DLD1 (cell line): ENCODE results near the gene LPAR2.
"Not testable (repeated sequence)": the region's sequence is repeated elsewhere in the genome, so short reads cannot be mapped to it uniquely, and the experiment has no call there.

Experiments used
- in situ Hi-C: cut with HindIII; loops from 2 replicates; pipeline ENCODE4 v1.10.0; 2017; ENCODE audit warnings: low sequenced_read_pairs

LPAR2 gene

DNA sequence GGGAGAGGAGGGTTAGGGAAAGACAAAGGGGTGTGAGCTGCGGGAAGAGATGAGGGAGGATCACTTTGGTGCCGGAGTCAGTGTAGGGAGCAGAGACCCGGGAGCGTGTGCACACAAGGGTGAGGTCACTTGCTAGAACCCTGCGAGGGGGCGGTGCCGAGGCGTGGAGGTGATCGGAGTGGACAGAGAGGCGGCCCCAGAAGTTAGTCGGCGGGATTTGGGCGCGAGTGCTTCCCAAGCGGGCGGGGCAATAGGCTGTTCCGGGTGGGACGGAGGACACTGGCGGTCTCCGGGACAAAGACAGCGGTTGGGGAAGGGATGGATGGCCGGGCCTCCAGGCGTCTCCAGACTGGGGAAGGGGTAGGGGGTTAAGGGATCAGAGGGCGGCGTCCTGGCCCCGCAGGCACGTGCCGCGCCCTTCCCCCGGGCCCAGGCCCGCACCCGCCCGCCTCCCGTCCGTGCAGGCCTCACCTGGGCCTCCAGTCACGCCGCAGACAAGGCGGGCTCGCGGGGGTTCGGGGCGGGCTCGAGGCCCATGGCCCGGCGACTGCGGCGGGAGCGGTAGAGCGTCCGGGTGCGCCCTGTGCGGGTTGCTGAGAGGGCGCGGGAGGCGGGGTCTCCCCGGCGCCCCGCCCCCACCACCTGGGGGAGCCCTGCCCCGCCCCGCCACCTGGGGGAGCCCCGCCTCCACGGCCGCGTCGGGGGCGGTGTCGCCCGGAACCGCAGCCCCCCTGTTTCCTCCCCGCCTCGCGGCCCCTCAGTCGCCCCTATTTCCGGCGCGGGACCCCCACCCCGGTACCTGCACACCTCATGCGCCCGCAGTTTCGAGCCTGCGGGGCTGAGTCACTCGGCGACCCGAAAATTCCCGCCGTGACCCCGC, at the start of gene LPAR2:
TSS of gene LPAR2 (minus strand) at position 600 of the 880 bp plus-strand sequence. CDS start 945 bp downstream, outside the sequence.
- in situ Hi-C loops: no loop called here

DNA sequence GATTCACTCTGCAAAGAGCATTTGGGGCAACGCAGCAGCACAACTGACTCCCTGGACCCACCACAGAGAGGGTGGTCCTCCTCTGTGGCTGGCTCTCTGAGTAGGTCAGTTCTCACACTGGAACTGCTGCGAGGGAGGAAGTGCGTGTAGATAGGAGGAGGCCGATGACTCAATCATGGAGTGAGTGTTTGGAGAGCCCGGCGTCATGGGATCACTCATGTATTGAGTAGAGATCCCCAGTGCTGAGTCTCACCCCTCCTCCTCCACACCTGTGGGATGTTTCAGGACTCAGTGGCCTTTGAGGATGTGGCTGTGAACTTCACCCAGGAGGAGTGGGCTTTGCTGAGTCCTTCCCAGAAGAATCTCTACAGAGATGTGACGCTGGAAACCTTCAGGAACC, 49.6 kb upstream of the LPAR2 start:
- in situ Hi-C loops: no loop called here

- in situ Hi-C loops: no loop called here
Measured at GRCh38 chr19:19674315-19674714, 46.3 kb upstream of the LPAR2 start.

- in situ Hi-C loops: no loop called here
Measured at GRCh38 chr19:19672816-19673215, 44.8 kb upstream of the LPAR2 start.

- in situ Hi-C loops: no loop called here
Measured at GRCh38 chr19:19670070-19670551, 42.1 kb upstream of the LPAR2 start.

DNA sequence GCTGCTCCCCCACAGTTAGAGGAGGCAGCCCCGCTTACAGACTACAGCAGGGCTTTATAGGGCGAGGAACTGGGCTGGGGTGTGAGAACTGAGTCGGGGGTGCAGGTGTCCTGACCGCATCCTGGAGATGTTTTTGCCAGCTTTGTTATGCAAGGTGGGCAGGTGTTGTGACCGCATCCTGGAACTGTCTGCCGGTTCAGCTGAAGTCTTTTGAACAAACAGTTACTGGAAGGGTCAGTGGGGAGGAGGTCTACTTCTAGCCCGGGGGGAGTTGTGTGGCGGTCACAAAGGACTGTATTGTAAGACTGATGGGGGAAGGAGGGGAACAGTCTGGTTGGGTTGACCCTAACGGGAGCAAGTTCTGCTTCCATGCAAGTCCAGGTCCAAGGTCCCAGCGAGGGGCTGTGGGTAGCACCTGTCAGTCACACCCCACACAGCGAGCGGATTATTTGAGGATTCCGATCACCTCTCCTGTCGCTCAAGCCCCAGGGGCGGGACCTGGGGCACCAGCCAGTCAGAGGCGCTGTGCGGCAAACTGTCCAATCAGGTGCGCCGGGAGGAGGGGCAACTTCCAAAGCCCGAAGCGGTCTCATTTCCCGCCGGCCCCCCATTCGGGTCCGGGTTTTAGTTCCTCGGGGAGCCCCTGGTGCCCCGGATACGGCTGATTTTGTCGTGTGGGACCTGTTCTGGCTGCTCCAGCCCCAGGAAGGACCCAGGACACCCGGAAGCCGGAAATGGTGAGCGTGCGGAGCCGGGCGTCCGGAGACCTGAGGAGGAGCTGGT, 40.4 kb upstream of the LPAR2 start, which contains the start of gene ZNF101:
TSS of gene ZNF101 (plus strand) at position 610 of the 783 bp plus-strand sequence. CDS start at position 735, 125 bp downstream.
- in situ Hi-C loops: no loop called here

DNA sequence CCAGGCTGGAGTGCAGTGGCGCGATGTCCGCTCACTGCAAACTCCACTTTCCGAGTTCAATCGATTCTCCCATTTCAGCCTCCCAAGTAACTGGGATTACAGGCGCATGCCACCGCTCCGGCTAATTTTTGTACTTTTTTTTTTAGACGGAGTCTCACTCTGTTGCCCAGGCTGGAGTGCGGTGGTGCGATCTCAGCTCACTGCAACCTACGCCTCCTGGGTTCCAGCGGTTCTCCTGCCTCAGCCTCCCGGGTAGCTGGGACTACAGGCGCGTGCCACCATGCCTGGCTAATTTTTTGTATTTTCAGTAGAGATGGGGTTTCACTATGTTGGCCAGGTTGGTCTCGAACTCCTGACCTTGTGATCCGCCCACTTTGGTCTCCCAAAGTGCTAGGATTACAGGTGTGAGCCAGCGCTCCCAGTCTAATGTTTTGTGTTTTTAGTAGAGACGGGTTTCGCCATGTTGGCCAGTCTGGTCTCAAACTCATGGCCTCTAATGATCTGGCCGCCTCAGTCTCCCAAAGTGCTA, 37.5 kb upstream of the LPAR2 start:
- in situ Hi-C loops: not testable (repeated sequence)

DNA sequence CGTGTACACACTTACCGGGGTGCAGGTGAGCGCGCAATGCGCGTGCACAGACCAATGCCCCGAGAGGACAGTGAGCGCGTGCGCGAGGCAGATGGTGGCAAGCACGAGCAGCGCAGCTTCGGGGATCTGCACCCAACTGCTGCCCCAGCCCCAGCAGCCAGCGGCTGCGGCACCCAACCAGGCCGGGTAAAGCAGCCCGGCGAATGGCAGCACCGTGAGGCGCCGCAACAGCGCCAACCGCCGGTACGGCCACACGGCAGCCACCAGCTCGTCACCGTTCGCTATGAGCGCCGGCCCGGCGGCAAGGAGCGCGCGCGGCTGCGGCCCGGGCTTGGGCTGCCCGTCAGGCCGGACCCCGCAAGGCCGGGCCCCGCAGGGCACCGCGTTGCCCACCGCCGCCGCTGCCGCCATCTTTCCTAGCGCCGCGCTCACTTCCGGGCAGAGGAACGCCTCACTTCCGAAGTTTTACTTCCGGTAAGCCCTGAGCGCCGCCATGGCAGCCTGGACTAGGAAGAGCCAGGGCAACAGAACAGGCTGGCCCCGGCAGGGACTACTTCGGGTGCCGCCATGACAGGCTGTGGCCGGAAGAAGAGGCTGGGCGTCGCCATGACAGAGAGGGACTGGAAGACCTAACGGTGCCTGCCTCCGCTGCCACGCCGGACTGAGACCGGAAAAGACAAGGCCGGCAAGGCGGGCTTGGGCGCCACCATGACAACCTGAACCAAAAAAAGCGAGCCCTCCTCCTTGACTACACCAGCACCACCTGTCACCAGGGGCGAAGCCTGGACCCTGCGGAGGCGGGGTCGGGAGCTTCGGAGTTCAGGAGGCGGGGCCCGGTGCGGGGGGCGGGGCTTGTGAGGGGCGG, 35.5 kb upstream of the LPAR2 start, which contains the start of gene ATP13A1:
TSS of gene ATP13A1 (minus strand) at position 421 of the 865 bp plus-strand sequence. CDS start at position 411, 10 bp downstream.
- in situ Hi-C loops: no loop called here

GRCh38 chr19:19662871-19663255, 34.8 kb upstream of the LPAR2 start:
- in situ Hi-C loops: no loop called here

DNA sequence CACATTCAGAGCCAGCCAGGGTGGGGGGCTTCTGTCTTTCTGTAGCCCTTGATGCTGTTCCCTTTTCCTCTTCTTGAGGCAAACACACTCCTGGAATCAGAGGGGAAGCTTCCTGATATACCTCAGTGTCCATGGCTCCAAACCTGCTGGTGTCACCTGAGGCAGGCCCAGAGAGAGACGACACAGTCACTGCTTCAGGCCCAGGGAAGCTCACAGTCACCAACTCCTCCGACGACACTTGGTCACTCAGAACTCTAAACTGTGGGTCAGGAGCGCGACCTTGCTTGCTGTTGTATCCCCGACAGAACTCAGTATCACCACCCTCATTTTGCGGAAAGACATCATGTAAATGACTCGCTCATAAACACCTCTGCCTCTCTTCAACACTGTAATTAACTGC, 34.3 kb upstream of the LPAR2 start:
- in situ Hi-C loops: no loop called here

- in situ Hi-C loops: no loop called here
Measured at GRCh38 chr19:19661675-19662251, 33.7 kb upstream of the LPAR2 start.

DNA sequence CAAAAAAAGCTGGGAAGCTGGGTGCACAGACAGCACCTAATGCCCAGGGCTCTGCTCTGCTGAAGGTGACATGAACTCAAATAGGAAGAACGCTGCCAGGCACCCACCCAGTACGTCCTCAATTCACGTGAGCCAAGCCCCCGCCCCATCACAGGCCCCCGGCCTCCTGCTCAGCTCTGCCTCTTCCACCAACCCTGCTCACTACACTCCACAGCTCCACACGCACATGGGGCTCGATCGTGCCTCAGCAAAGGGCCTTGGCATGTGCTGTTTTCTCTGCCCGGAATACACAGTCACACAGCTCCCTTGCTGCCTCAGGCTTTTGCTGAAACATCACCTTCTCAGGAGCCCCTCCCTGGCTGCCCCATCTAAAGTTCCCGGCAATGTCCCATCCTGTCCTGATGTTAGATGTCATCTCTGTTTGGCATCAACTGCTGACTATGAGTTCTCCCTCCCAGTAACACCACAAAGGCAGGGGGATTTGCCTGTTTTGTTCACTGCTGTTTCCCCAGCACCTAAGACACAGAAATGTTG, 33.2 kb upstream of the LPAR2 start:
- in situ Hi-C loops: no loop called here

GRCh38 chr19:19659646-19660245, 31.7 kb upstream of the LPAR2 start:
- in situ Hi-C loops: no loop called here

GRCh38 chr19:19657397-19657783, 29.4 kb upstream of the LPAR2 start:
- in situ Hi-C loops: no loop called here

DNA sequence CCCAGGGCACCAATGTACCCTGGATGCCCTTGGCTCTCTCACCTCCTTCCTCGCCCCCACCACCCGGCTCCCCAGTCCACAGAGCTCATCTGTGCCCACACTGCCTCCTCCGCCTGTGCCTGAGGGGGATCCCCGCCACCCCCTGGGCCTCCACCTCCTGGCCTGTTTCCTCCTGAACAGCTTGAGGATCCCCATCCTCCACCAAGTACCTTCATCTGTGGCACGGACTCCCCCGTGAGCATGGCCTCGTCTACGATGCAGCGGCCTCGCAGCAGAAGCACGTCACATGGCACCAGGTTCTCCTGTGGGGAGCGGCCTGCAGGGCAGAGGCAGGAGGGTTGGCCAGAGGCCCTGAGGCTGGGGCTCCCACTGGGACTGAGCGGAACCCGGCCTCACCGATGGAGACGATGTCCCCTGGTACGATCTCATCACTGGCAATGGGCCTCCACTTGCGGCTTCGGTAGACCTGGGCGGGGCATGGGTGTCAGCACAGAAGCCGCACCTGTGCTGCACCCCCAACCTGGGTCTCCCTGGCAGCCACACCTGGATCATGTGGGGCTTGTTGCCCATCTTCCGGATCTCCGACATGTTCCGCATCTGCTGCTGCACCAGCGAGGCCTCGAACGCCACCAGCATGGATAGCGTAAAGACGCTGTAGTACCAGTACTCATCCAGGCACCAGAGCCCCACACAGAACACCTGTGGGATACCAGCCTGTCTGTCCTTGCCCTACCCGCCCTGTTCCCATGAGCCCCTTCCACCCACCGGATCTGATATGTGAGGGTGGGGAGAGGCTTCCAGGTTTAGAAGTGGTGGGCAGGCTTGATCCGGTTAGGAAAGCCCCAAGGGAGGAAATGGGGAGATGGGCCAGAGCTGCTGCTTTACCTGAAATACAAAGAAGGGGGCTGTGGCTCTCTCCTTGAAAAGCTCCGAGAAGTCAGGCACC, 28.7 kb upstream of the LPAR2 start:
- in situ Hi-C loops: no loop called here

DNA sequence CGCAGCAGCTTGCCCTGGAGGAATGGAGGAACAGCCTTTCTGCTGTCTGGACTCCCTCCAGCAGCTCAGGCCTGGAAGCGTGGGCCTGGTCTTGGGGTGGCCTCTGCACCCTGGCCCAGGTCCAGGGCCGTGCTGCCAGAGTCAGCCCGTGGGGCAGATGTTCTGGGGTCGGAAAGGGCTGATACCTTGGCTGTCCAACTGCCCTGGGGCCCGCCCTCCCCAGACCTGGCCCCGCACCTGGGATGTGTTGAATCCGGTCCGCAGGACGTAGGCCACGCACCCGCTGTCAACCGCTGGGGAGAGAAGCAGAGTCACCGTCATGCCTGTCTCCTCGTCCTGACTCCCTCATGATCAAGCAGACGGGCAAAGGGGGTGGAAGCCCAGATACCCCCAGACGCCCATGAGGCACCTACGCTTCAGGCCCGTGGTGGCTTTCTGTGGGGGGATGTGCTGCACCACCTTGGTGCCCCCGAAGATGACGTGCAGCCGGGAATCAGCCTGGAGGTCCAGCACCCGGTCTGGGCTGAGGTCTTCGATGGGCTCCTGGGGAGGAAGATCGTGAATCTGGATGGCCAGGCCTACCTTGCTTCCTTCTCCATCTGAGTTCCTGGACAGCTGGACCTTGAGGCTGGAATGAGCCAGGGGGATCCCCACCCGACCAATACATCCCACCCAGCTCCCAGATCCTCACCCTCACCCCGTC, 27.8 kb upstream of the LPAR2 start:
- in situ Hi-C loops: no loop called here

GRCh38 chr19:19655051-19655594, 27.1 kb upstream of the LPAR2 start:
- in situ Hi-C loops: no loop called here
